Neural cell (in vitro differentiated cells): ENCODE data around the gene ASCL2. TPM values are rescaled to one million over a fixed set of nuclear protein-coding genes. Genes with fewer than 3 reads are reported as not detected.

Experiments used
- H2AFZ ChIP-seq: fragments of 200-600, 300-800 bp; sonication (generic), shearing (Covaris generic); 2 replicates; pipeline ENCODE4 v1.6.0; 2014; ENCODE audit warnings: low read depth, mild to moderate bottlenecking, antibody characterized with exemption, low read length, moderate library complexity
- H3F3A ChIP-seq: fragments of 200-600 bp; shearing (Covaris generic); 2 replicates; pipeline ENCODE4 v1.6.1; 2016; ENCODE audit warnings: mild to moderate bottlenecking, moderate library complexity, mixed read lengths, antibody characterized with exemption, low read length; ENCODE audit not compliant: insufficient read depth, poor library complexity, severe bottlenecking
- H3K27ac ChIP-seq: fragments of 200-600, 300-800 bp; sonication (generic), shearing (Covaris generic); 2 replicates; pipeline ENCODE4 v1.5.1; 2014; ENCODE audit warnings: mild to moderate bottlenecking, low read length, moderate library complexity
- H3K27me3 ChIP-seq: fragments of 300-800, 200-600 bp; sonication (generic), shearing (Covaris generic); 2 replicates; pipeline ENCODE4 v1.6.0; 2014; ENCODE audit warnings: mild to moderate bottlenecking, low read depth, low read length, moderate library complexity; ENCODE audit not compliant: insufficient read depth
- H3K36me3 ChIP-seq: fragments of 300-800, 200-600 bp; sonication (generic), shearing (Covaris generic); 2 replicates; pipeline ENCODE4 v1.5.1; 2014; ENCODE audit warnings: mild to moderate bottlenecking, antibody characterized with exemption, low read length, moderate library complexity; ENCODE audit not compliant: insufficient read depth
- H3K4me2 ChIP-seq: fragments of 300-800, 200-600 bp; sonication (generic), shearing (Covaris generic); 2 replicates; pipeline ENCODE4 v1.6.0; 2014; ENCODE audit warnings: mild to moderate bottlenecking, low read length
- H3K4me3 ChIP-seq: fragments of 300-800, 200-600 bp; sonication (generic), shearing (Covaris generic); 2 replicates; pipeline ENCODE4 v1.5.1; 2014; ENCODE audit warnings: mild to moderate bottlenecking, low read length, moderate library complexity
- H3K79me2 ChIP-seq: fragments of 200-600 bp; shearing (Covaris generic); replicated peaks from 2 replicates; pipeline ENCODE4 v1.6.0; 2014; ENCODE audit warnings: mild to moderate bottlenecking, low read length, moderate library complexity; ENCODE audit not compliant: insufficient read depth
- H3K9ac ChIP-seq: fragments of 300-800, 200-600 bp; sonication (generic), shearing (Covaris generic); 2 replicates; pipeline ENCODE4 v1.6.1; 2016; ENCODE audit warnings: mild to moderate bottlenecking, low read length, mixed read lengths
- H3K9me2 ChIP-seq: fragments of 200-600 bp; shearing (Covaris generic); 2 replicates; pipeline ENCODE4 v1.6.1; 2016; ENCODE audit warnings: mild to moderate bottlenecking, low read length, mixed read lengths; ENCODE audit not compliant: insufficient read depth
- H3K9me3 ChIP-seq: fragments of 200-600, 300-800 bp; sonication (generic), shearing (Covaris generic); 2 replicates; pipeline ENCODE4 v1.6.1; 2016; ENCODE audit warnings: mild to moderate bottlenecking, mixed run types, low read length, moderate library complexity, mixed read lengths
- H4K20me1 ChIP-seq: fragments of 200-600 bp; shearing (Covaris generic); 2 replicates; pipeline ENCODE4 v1.6.1; 2016; ENCODE audit warnings: mild to moderate bottlenecking, mixed run types; ENCODE audit not compliant: insufficient read depth
- EP300 ChIP-seq: fragments of 450-650 bp; conservative IDR thresholded peaks from 2 replicates; pipeline ENCODE4 v1.6.1; 2014; ENCODE audit warnings: antibody characterized with exemption, mild to moderate bottlenecking, moderate library complexity; ENCODE audit not compliant: poor library complexity, severe bottlenecking
- EZH2 ChIP-seq: fragments of 200-600, 300-800 bp; shearing (Covaris generic), sonication (generic); IDR thresholded peaks from 2 replicates; pipeline ENCODE4 v1.6.1; 2014; ENCODE audit warnings: antibody characterized with exemption, low read length, borderline replicate concordance, mild to moderate bottlenecking; ENCODE audit not compliant: insufficient read depth, poor library complexity, severe bottlenecking
- MXI1 ChIP-seq: fragments of 450-650 bp; conservative IDR thresholded peaks from 2 replicates; pipeline ENCODE4 v1.6.1; 2014; ENCODE audit warnings: antibody characterized with exemption, mild to moderate bottlenecking; ENCODE audit not compliant: poor library complexity, severe bottlenecking
- POLR2AphosphoS5 ChIP-seq: IDR thresholded peaks from 2 replicates; pipeline ENCODE4 v1.6.1; 2012
- RAD21 ChIP-seq: fragments of 450-650 bp; conservative IDR thresholded peaks from 2 replicates; pipeline ENCODE4 v1.6.1; 2014; ENCODE audit warnings: antibody characterized with exemption, mild to moderate bottlenecking, moderate library complexity
- REST ChIP-seq: IDR thresholded peaks from 2 replicates; pipeline ENCODE4 v1.6.1; 2012; ENCODE audit warnings: borderline replicate concordance
- SMC3 ChIP-seq: fragments of 450-650 bp; conservative IDR thresholded peaks from 2 replicates; pipeline ENCODE4 v1.6.1; 2014; ENCODE audit warnings: antibody characterized with exemption, mild to moderate bottlenecking, moderate library complexity; ENCODE audit not compliant: poor library complexity
- TAF1 ChIP-seq: IDR thresholded peaks from 2 replicates; pipeline ENCODE4 v1.6.1; 2012; ENCODE audit warnings: low read depth
- polyA plus RNA-seq: library from polyadenylated mRNA; depleted of rRNA; stranded (reverse); fragments of >200 nt; gene quantifications from 2 replicates; pipeline ENCODE4 v1.2.3, GENCODE V29; 2014
- TF ChIP-seq, protein P1 (sequence below): fragments of 450-650 bp; IDR thresholded peaks from 2 replicates; pipeline ENCODE4 v1.5.1; 2014; ENCODE audit warnings: antibody characterized with exemption, mild to moderate bottlenecking, moderate library complexity; ENCODE audit not compliant: poor library complexity, severe bottlenecking

The ASCL2 gene
- polyA plus RNA-seq, 1 donor from 2014 or later: not detected

- no peaks in the 10 kb centered on the region for H3K36me3 ChIP-seq
- H3K27ac ChIP-seq: no peak overlapping the region
- H3K9me3 ChIP-seq: no peaks in the 10 kb centered on the region
- H3F3A ChIP-seq: no peaks in the 10 kb centered on the region
- no peaks in the 10 kb centered on the region for H3K79me2 ChIP-seq
- H3K27me3 ChIP-seq: no peaks in the 10 kb centered on the region
- H4K20me1 ChIP-seq: no peaks in the 10 kb centered on the region
- H3K4me2 ChIP-seq: no peak overlapping the region
- no peak for TF ChIP-seq MXI1
- no peak overlapping the region for H3K4me3 ChIP-seq
- no peak overlapping the region for H3K9ac ChIP-seq
- no peaks in the 10 kb centered on the region for H3K9me2 ChIP-seq
- H2AFZ ChIP-seq: no peak overlapping the region
These were observed 18.4 kb downstream of the ASCL2 start for GRCh38 chr11:2252018-2252417.

GRCh38 chr11:2251138-2251537, 19.2 kb downstream of the ASCL2 start:
- no peak overlapping the region for H3K27ac ChIP-seq

More at GRCh38 chr11:2251138-2251537, 19.2 kb downstream of the ASCL2 start:
- TF ChIP-seq REST: no peak
- no peak for TF ChIP-seq SMC3
- no peak for TF ChIP-seq EP300
- TF ChIP-seq RAD21: no peak
- no peak for TF ChIP-seq TAF1
- TF ChIP-seq EZH2: no peak
- TF ChIP-seq POLR2AphosphoS5: no peak
- TF ChIP-seq, protein P1, sequence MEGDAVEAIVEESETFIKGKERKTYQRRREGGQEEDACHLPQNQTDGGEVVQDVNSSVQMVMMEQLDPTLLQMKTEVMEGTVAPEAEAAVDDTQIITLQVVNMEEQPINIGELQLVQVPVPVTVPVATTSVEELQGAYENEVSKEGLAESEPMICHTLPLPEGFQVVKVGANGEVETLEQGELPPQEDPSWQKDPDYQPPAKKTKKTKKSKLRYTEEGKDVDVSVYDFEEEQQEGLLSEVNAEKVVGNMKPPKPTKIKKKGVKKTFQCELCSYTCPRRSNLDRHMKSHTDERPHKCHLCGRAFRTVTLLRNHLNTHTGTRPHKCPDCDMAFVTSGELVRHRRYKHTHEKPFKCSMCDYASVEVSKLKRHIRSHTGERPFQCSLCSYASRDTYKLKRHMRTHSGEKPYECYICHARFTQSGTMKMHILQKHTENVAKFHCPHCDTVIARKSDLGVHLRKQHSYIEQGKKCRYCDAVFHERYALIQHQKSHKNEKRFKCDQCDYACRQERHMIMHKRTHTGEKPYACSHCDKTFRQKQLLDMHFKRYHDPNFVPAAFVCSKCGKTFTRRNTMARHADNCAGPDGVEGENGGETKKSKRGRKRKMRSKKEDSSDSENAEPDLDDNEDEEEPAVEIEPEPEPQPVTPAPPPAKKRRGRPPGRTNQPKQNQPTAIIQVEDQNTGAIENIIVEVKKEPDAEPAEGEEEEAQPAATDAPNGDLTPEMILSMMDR: no peak
- no peak for TF ChIP-seq MXI1
- Histone ChIP-seq H3K36me3 (no peaks in the 10 kb centered on the region), H4K20me1 (no peaks in the 10 kb centered on the region), H3F3A (no peaks in the 10 kb centered on the region), H3K4me2 (no peak overlapping the region), H3K9me2 (no peaks in the 10 kb centered on the region), H3K9me3 (no peaks in the 10 kb centered on the region), H3K79me2 (no peaks in the 10 kb centered on the region), H3K4me3 (no peak overlapping the region), H3K27me3 (no peaks in the 10 kb centered on the region), H3K9ac (no peak overlapping the region), H2AFZ (no peak overlapping the region)
